GM23338 (cell line): ENCODE results near the gene KIF1A. TPM values are rescaled to one million over a fixed set of nuclear protein-coding genes. Genes with fewer than 3 reads are reported as not detected.

Experiments
- ATAC-seq: fragments of 200-7000 bp; cut with Tn5 transposase; 3 replicates; pipeline ENCODE4 v1.9.1; 2020
- DNase-seq: peaks from one replicate; pipeline ENCODE4 v3.0.0-alpha.2; 2015; ENCODE audit warnings: low spot score
- H2AFZ ChIP-seq: fragments of 200-600 bp; sonication (generic); 2 replicates; pipeline ENCODE4 v1.8.0; 2016; ENCODE audit warnings: antibody characterized with exemption, mild to moderate bottlenecking, moderate library complexity
- H3F3A ChIP-seq: fragments of 200-600 bp; sonication (generic); replicated peaks from 2 replicates; pipeline ENCODE4 v1.8.0; 2017; ENCODE audit warnings: antibody characterized with exemption, mixed run types, low read depth
- H3K27ac ChIP-seq: fragments of 200-600 bp; sonication (generic); 2 replicates; pipeline ENCODE4 v1.6.1; 2016; ENCODE audit warnings: low read depth
- H3K27me3 ChIP-seq: fragments of 200-600 bp; sonication (generic); 2 replicates; pipeline ENCODE4 v1.8.0; 2016; ENCODE audit warnings: mild to moderate bottlenecking, mixed run types, moderate library complexity; ENCODE audit not compliant: insufficient read depth
- H3K36me3 ChIP-seq: fragments of 200-600 bp; sonication (generic); 2 replicates; pipeline ENCODE4 v1.8.0; 2016; ENCODE audit warnings: mild to moderate bottlenecking; ENCODE audit not compliant: insufficient read depth
- H3K4me1 ChIP-seq: fragments of 200-600 bp; sonication (generic); 2 replicates; pipeline ENCODE4 v1.8.0; 2016; ENCODE audit warnings: mild to moderate bottlenecking, moderate library complexity; ENCODE audit not compliant: insufficient read depth
- H3K4me2 ChIP-seq: fragments of 200-600 bp; sonication (generic); 2 replicates; pipeline ENCODE4 v1.7.1; 2017; ENCODE audit warnings: mixed run types
- H3K4me3 ChIP-seq: fragments of 200-600 bp; sonication (generic); 2 replicates; pipeline ENCODE4 v1.6.1; 2016; ENCODE audit warnings: mixed run types
- H3K79me2 ChIP-seq: fragments of 200-600 bp; sonication (generic); replicated peaks from 2 replicates; pipeline ENCODE4 v1.8.0; 2017; ENCODE audit warnings: mild to moderate bottlenecking; ENCODE audit not compliant: insufficient read depth
- H3K9me2 ChIP-seq: fragments of 200-600 bp; sonication (generic); 2 replicates; pipeline ENCODE4 v1.8.0; 2017; ENCODE audit not compliant: insufficient read depth
- H4K20me1 ChIP-seq: fragments of 200-600 bp; sonication (generic); replicated peaks from 2 replicates; pipeline ENCODE4 v1.8.0; 2017; ENCODE audit warnings: mild to moderate bottlenecking; ENCODE audit not compliant: insufficient read depth
- H3K27ac Mint-ChIP-seq: 2 replicates; pipeline ENCODE4 v1.8.0; 2020; ENCODE audit warnings: inconsistent platforms, mild to moderate bottlenecking, moderate library complexity, mixed read lengths
- H3K27me3 Mint-ChIP-seq: 3 replicates; pipeline ENCODE4 v1.8.0; 2022; ENCODE audit warnings: low read depth, mild to moderate bottlenecking, moderate library complexity, mixed read lengths, inconsistent platforms; ENCODE audit not compliant: insufficient read depth, poor library complexity
- H3K36me3 Mint-ChIP-seq: 3 replicates; pipeline ENCODE4 v1.8.0; 2021; ENCODE audit warnings: low read depth, mild to moderate bottlenecking, inconsistent platforms, moderate library complexity, mixed read lengths
- H3K4me1 Mint-ChIP-seq: 3 replicates; pipeline ENCODE4 v1.8.0; 2020; ENCODE audit warnings: mild to moderate bottlenecking, inconsistent platforms, mixed read lengths
- H3K4me3 Mint-ChIP-seq: 3 replicates; pipeline ENCODE4 v1.8.0; 2021; ENCODE audit warnings: moderate library complexity, mild to moderate bottlenecking, inconsistent platforms, mixed read lengths
- H3K9me3 Mint-ChIP-seq: 3 replicates; pipeline ENCODE4 v1.8.0; 2020; ENCODE audit warnings: moderate library complexity, mild to moderate bottlenecking, inconsistent platforms, mixed read lengths
- EZH2 ChIP-seq: fragments of 200-600 bp; sonication (generic); IDR thresholded peaks from one replicate; pipeline ENCODE4 v1.8.0; 2017; ENCODE audit warnings: antibody characterized with exemption, mild to moderate bottlenecking, low read depth; ENCODE audit not compliant: unreplicated experiment
- EZH2phosphoT487 ChIP-seq: fragments of 200-600 bp; sonication (generic); IDR thresholded peaks from one replicate; pipeline ENCODE4 v1.8.1; 2018; ENCODE audit warnings: antibody characterized with exemption; ENCODE audit not compliant: unreplicated experiment
- NANOG ChIP-seq: IDR thresholded peaks from 2 replicates; pipeline ENCODE4 v1.6.1; 2016; ENCODE audit warnings: antibody characterized with exemption, borderline replicate concordance
- POLR2AphosphoS5 ChIP-seq: IDR thresholded peaks from 2 replicates; pipeline ENCODE4 v1.6.1; 2016; ENCODE audit warnings: antibody characterized with exemption, low read depth
- ZNF114 ChIP-seq: fragments of 250-450 bp; sonication (Bioruptor Pico); IDR thresholded peaks from 2 replicates; pipeline ENCODE4 v1.5.0; 2020; ENCODE audit warnings: mild to moderate bottlenecking, moderate library complexity
- polyA plus RNA-seq: library from polyadenylated mRNA; unstranded; fragments of >200 nt; fragmentation: Nextera tagmentation; extraction: Ambion mirVana; gene quantifications from 2 replicates; pipeline ENCODE4 v1.2.1, GENCODE V29; 2016
- total RNA-seq: library from RNA; depleted of rRNA; stranded (reverse); fragments of >200 nt; shearing (Covaris generic); gene quantifications from 2 replicates; pipeline ENCODE4 v1.2.3, GENCODE V29; 2014
- TF ChIP-seq, protein P1 (sequence below): fragments of 250-450 bp; sonication (Bioruptor Pico); IDR thresholded peaks from 2 replicates; pipeline ENCODE4 v1.5.0; 2020; ENCODE audit warnings: mild to moderate bottlenecking, moderate library complexity

The KIF1A gene
- total and polyA plus RNA-seq, 2 experiments from 2014 or later: 169 to 214 TPM

DNA sequence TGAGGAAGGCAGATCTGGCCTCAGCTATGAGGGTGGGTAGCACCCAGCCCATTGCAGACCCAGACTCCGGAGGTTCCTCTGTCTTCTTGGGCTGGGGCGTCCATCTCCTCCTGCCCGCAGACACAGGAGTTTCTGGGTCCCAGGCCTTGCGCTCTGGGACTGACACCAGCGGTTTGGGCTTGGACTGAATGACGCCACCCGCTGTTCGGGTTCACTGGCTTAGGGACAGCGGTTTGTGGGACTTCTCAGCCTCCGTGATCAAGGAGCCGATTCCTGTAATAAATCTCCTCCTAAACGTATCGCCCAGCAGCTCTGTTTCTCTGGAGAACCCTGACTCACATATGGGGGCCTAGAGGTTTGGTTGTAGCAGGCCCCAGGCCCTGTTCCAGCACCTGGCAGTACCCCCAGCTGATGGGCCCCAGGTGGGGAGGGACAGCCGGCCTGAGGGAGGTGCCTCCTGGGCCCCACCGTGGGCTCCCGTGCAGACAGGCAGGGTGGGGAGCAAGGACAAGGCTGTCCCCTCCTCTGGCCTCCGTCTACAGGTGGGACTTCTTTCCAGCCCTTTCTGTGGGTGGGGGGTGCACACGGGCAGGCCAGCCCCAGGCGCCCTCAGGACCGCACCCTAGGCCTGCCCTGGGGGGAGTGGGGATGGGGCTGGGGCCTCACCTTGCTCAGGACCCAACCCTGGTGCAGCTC, 132.8 kb downstream of the KIF1A start (continued):
- TF ChIP-seq, protein P1, sequence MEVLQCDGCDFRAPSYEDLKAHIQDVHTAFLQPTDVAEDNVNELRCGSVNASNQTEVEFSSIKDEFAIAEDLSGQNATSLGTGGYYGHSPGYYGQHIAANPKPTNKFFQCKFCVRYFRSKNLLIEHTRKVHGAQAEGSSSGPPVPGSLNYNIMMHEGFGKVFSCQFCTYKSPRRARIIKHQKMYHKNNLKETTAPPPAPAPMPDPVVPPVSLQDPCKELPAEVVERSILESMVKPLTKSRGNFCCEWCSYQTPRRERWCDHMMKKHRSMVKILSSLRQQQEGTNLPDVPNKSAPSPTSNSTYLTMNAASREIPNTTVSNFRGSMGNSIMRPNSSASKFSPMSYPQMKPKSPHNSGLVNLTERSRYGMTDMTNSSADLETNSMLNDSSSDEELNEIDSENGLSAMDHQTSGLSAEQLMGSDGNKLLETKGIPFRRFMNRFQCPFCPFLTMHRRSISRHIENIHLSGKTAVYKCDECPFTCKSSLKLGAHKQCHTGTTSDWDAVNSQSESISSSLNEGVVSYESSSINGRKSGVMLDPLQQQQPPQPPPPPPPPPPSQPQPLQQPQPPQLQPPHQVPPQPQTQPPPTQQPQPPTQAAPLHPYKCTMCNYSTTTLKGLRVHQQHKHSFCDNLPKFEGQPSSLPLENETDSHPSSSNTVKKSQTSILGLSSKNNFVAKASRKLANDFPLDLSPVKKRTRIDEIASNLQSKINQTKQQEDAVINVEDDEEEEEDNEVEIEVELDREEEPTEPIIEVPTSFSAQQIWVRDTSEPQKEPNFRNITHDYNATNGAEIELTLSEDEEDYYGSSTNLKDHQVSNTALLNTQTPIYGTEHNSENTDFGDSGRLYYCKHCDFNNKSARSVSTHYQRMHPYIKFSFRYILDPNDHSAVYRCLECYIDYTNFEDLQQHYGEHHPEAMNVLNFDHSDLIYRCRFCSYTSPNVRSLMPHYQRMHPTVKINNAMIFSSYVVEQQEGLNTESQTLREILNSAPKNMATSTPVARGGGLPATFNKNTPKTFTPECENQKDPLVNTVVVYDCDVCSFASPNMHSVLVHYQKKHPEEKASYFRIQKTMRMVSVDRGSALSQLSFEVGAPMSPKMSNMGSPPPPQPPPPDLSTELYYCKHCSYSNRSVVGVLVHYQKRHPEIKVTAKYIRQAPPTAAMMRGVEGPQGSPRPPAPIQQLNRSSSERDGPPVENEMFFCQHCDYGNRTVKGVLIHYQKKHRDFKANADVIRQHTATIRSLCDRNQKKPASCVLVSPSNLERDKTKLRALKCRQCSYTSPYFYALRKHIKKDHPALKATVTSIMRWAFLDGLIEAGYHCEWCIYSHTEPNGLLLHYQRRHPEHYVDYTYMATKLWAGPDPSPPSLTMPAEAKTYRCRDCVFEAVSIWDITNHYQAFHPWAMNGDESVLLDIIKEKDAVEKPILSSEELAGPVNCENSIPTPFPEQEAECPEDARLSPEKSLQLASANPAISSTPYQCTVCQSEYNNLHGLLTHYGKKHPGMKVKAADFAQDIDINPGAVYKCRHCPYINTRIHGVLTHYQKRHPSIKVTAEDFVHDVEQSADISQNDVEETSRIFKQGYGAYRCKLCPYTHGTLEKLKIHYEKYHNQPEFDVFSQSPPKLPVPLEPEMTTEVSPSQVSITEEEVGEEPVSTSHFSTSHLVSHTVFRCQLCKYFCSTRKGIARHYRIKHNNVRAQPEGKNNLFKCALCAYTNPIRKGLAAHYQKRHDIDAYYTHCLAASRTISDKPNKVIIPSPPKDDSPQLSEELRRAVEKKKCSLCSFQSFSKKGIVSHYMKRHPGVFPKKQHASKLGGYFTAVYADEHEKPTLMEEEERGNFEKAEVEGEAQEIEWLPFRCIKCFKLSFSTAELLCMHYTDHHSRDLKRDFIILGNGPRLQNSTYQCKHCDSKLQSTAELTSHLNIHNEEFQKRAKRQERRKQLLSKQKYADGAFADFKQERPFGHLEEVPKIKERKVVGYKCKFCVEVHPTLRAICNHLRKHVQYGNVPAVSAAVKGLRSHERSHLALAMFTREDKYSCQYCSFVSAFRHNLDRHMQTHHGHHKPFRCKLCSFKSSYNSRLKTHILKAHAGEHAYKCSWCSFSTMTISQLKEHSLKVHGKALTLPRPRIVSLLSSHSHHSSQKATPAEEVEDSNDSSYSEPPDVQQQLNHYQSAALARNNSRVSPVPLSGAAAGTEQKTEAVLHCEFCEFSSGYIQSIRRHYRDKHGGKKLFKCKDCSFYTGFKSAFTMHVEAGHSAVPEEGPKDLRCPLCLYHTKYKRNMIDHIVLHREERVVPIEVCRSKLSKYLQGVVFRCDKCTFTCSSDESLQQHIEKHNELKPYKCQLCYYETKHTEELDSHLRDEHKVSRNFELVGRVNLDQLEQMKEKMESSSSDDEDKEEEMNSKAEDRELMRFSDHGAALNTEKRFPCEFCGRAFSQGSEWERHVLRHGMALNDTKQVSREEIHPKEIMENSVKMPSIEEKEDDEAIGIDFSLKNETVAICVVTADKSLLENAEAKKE: no peak
- TF ChIP-seq NANOG (no peak), EZH2phosphoT487 (no peak)

- Histone ChIP-seq H3K4me3 (no peak overlapping the region), H3K4me2 (no peak overlapping the region), H4K20me1 (no peaks in the 10 kb centered on the region), H3K9me2 (no peaks in the 10 kb centered on the region), H3K27me3 (no peaks in the 10 kb centered on the region), H3F3A (no peaks in the 10 kb centered on the region), H3K79me2 (no peaks in the 10 kb centered on the region), H3K36me3 (no peaks in the 10 kb centered on the region), H2AFZ (no peak overlapping the region), H3K27ac (no peak overlapping the region), H3K4me1 (no peaks in the 10 kb centered on the region)
- H3K9me3 Mint-ChIP-seq: no peaks in the 10 kb centered on the region
- DNase-seq (no peak), ATAC-seq (no peak)
- H3K4me3 Mint-ChIP-seq: no peak overlapping the region
- peaks cover 2% of the 10 kb centered on the region; the same call in 1 of the 3 replicates for H3K4me1 Mint-ChIP-seq
- no peaks in the 10 kb centered on the region for H3K36me3 Mint-ChIP-seq
- H3K27ac Mint-ChIP-seq: no peak overlapping the region
- H3K27me3 Mint-ChIP-seq: peaks cover 4% of the 10 kb centered on the region
- TF ChIP-seq EZH2 (no peak), POLR2AphosphoS5 (no peak), ZNF114 (CRISPR knock-in tag) (no peak)
- TF ChIP-seq, protein P1: no peak
Observed at GRCh38 chr2:240686460-240686859, 133.6 kb downstream of the KIF1A start.
